DND-41 (cell line): ENCODE results near the gene PURA.

ENCODE experiments used
- EZH2 ChIP-seq: IDR thresholded peaks from 3 replicates; pipeline ENCODE4 v1.6.1; 2012; ENCODE audit warnings: borderline replicate concordance, low read depth, mild to moderate bottlenecking, moderate library complexity, low read length, inconsistent platforms; ENCODE audit not compliant: severe bottlenecking
- TF ChIP-seq, protein P1 (sequence below): IDR thresholded peaks from 2 replicates; pipeline ENCODE4 v1.5.1; 2012; ENCODE audit warnings: borderline replicate concordance, low read length, moderate library complexity, mild to moderate bottlenecking; ENCODE audit not compliant: poor library complexity, severe bottlenecking; ENCODE audit errors: extremely low read depth

DNA sequence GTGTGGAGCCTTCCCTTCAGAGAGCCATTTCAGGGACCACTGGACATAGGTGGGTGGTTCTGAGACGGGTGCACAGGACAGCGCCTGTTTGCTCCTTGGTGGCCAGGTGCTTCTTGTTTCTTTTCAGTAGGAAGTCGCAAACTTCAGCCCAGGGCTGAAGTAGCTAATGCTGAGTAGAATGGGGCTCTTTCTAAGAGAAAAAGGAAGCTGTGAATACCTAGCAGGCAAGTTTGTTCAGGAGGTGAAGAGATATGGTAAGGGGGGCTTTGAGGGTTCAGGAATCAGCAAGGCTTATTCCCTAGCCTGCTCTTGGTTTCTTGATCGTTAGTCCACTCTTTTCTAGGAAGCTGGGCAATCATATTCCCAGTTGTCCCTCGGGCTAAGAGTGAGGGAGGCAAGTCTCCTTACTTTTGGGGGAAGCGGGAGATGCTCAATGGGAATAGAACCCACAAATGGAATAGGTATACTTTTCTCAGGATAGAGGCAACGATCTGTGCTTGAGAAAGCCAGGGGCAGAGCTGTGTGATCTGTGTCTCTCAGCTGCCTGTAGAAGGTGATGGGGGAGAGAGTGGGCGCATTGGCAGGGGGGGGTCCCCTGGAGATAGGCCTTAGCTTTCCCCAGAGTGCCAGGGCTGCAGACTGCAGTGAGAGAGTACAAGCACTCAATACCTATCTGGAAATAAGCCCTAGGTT, 1.9 kb upstream of the PURA start:
- TF ChIP-seq, protein P1, sequence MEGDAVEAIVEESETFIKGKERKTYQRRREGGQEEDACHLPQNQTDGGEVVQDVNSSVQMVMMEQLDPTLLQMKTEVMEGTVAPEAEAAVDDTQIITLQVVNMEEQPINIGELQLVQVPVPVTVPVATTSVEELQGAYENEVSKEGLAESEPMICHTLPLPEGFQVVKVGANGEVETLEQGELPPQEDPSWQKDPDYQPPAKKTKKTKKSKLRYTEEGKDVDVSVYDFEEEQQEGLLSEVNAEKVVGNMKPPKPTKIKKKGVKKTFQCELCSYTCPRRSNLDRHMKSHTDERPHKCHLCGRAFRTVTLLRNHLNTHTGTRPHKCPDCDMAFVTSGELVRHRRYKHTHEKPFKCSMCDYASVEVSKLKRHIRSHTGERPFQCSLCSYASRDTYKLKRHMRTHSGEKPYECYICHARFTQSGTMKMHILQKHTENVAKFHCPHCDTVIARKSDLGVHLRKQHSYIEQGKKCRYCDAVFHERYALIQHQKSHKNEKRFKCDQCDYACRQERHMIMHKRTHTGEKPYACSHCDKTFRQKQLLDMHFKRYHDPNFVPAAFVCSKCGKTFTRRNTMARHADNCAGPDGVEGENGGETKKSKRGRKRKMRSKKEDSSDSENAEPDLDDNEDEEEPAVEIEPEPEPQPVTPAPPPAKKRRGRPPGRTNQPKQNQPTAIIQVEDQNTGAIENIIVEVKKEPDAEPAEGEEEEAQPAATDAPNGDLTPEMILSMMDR: no peak
- no peak for TF ChIP-seq EZH2
